Body of pancreas (tissue), 4 donors: ENCODE measurements around the gene TEX264.

Source experiments
- POLR2A ChIP-seq, 3 donors: fragments of 450-650 bp; IDR thresholded peaks; one replicate each; pipeline ENCODE4 v1.6.1; 2016; ENCODE audit warnings: antibody characterized with exemption in 3 of 3, mild to moderate bottlenecking in 2 of 3
- TF ChIP-seq, protein P1 (sequence below), 7 experiments: fragments of 450-650 bp in 4 of 7; fragments of 200-600 bp in 3 of 7; sonication (generic) in 3 of 7; IDR thresholded peaks; one replicate each; pipeline ENCODE4 v1.5.1; 2016 to 2019; ENCODE audit warnings: antibody characterized with exemption in 7 of 7

- TF ChIP-seq, protein P1, sequence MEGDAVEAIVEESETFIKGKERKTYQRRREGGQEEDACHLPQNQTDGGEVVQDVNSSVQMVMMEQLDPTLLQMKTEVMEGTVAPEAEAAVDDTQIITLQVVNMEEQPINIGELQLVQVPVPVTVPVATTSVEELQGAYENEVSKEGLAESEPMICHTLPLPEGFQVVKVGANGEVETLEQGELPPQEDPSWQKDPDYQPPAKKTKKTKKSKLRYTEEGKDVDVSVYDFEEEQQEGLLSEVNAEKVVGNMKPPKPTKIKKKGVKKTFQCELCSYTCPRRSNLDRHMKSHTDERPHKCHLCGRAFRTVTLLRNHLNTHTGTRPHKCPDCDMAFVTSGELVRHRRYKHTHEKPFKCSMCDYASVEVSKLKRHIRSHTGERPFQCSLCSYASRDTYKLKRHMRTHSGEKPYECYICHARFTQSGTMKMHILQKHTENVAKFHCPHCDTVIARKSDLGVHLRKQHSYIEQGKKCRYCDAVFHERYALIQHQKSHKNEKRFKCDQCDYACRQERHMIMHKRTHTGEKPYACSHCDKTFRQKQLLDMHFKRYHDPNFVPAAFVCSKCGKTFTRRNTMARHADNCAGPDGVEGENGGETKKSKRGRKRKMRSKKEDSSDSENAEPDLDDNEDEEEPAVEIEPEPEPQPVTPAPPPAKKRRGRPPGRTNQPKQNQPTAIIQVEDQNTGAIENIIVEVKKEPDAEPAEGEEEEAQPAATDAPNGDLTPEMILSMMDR (IDR thresholded peaks at IDR 0.05) = no peak
- TF ChIP-seq POLR2A (IDR thresholded peaks at IDR 0.05) = no peak
Observed at GRCh38 chr3:51691949-51692348, 20.9 kb downstream of the TEX264 start.
